Lower leg skin (tissue), 3 donors: ENCODE measurements around the gene FRAT1.

Experiments
- CTCF ChIP-seq, 3 donors: fragments of 450-650 bp; IDR thresholded peaks; one replicate each; pipeline ENCODE4 v1.5.1; 2016; ENCODE audit warnings: antibody characterized with exemption in 3 of 3, mild to moderate bottlenecking in 3 of 3, moderate library complexity in 2 of 3
- POLR2A ChIP-seq, 2 donors: fragments of 450-650 bp; IDR thresholded peaks; one replicate each; pipeline ENCODE4 v1.6.1; 2016 to 2017; ENCODE audit warnings: antibody characterized with exemption in 2 of 2, mild to moderate bottlenecking in 1 of 2, moderate library complexity in 1 of 2

DNA sequence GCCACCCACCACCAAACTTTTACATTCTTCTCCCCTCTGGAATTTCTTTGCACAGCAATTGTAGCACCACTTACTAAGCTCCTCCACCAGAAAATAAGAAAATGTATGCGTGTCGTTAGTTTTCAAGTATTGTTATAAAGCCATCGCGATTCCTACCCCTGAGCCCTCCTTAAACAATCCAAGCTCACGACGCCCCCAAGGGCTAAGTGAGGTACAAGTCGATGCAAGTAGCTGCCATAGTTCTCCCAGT is 14.2 kb downstream of the FRAT1 start:
- TF ChIP-seq POLR2A (IDR thresholded peaks at IDR 0.05) (no peak), CTCF (IDR thresholded peaks at IDR 0.05) (no peak)
